Activated T-cell treated with anti-CD3 and anti-CD28 coated beads, Interleukin-2, amount 50 U/mL, for 4 hours (primary cell): ENCODE measurements around the gene AUP1. TPM values are rescaled to one million over a fixed set of nuclear protein-coding genes. Genes with fewer than 3 reads are reported as not detected.
A peak's percentile ranks its signal among the peaks of the same experiment; 100 is the strongest.

ENCODE experiments used
- ATAC-seq, 2 donors: fragments of 200-7000 bp; cut with Tn5 transposase; one replicate each; pipeline ENCODE4 v1.10.0; 2021
- DNase-seq: peaks from one replicate; pipeline ENCODE4 v3.0.0-alpha.2; 2020
- H3K27me3 Mint-ChIP-seq: one replicate; pipeline ENCODE4 v1.8.0; 2021; ENCODE audit warnings: low read depth, mixed read lengths
- H3K36me3 Mint-ChIP-seq: one replicate; pipeline ENCODE4 v1.8.0; 2022; ENCODE audit warnings: mixed read lengths; ENCODE audit not compliant: insufficient read depth
- H3K4me1 Mint-ChIP-seq: one replicate; pipeline ENCODE4 v1.8.0; 2021; ENCODE audit warnings: low read depth, mixed read lengths
- H3K4me3 Mint-ChIP-seq: one replicate; pipeline ENCODE4 v1.8.0; 2021; ENCODE audit warnings: mild to moderate bottlenecking, moderate library complexity, mixed read lengths
- H3K9me3 Mint-ChIP-seq: one replicate; pipeline ENCODE4 v1.8.0; 2021; ENCODE audit warnings: mixed read lengths
- total RNA-seq, 3 donors: library from RNA; stranded (reverse); gene quantifications; one replicate each; pipeline ENCODE4 v1.2.1, GENCODE V29; 2021

Gene AUP1
- total RNA-seq, 3 donors from 2014 or later, result 200 to 204 (median 203) TPM

DNA sequence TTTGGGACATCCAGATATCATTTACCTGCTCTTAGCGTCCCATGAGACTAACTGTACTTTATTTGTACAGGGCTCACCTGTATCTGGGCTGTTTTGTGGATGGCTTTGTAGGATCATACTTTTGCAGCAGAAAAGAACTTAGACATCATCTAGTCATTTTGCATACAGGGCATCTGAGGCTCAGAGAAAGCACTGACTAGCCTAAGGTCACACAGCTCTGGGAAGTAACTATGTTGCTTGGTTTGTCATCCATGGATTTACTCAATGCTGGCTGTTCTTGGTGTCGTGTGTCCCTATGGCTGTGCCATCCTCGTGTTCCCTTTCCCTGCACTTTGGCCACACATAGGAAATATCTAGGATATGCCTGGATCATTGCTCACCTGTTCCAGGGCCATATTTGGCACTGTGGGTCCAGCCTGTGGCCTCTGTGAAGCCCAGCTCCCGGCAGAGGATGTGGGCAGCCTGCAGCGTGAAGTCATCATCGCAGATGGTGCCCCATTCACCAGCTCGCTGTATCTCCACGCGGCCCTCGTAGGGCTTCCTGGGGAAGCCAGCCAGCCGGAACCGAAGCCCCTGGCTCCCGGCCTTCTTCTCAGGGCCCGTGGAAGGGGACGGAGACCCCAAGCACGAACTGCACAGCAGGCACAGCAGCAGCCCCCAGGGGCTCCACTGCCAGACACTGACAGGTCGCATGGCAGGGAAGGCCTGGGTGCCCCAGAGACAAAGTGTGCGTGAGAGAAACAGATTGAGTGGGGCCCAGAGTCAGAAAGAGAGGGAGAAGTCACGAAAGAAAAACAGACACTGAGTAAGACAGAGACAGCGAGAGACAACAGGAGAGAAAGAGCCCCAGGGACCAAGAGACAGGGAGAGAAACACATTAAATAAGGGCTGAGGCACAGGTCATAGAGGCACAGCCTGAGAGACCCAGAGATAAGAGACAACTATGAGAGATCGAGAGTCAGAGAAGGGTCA is 22.7 kb upstream of the AUP1 start:
- H3K4me1 Mint-ChIP-seq, result peaks cover 10% of the 10 kb centered on the region
- peaks cover 39% of the 10 kb centered on the region for H3K27me3 Mint-ChIP-seq
- no peaks in the 10 kb centered on the region for H3K9me3 Mint-ChIP-seq
- no peak for DNase-seq
- ATAC-seq, result no peak
- H3K4me3 Mint-ChIP-seq, result peak overlapping the region; percentile 29
- H3K36me3 Mint-ChIP-seq, result no peaks in the 10 kb centered on the region

DNA sequence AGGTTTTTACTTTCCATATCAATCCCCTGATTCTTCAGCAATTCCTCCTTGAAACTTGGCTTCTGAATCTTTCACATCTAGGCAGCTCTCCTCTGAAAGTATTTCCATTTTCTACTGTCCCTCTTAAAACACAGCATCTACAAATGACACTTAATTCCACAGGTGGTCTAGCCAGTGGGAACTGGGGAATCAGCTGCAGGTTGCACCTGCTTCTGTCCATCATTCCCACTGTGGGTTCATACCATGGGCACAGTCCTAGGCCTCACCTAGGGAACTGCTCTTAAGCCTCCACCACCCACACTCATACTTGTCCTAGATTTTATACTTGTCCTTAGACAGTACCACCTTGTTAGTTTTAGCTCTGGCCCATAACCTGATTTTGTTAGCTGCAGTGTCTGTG is 22.0 kb upstream of the AUP1 start:
- Mint-ChIP-seq H3K4me1 (peaks cover 10% of the 10 kb centered on the region), H3K36me3 (no peaks in the 10 kb centered on the region), H3K9me3 (no peaks in the 10 kb centered on the region), H3K27me3 (peaks cover 41% of the 10 kb centered on the region), H3K4me3 (no peak overlapping the region)
- ATAC-seq (no peak), DNase-seq (no peak)

DNA sequence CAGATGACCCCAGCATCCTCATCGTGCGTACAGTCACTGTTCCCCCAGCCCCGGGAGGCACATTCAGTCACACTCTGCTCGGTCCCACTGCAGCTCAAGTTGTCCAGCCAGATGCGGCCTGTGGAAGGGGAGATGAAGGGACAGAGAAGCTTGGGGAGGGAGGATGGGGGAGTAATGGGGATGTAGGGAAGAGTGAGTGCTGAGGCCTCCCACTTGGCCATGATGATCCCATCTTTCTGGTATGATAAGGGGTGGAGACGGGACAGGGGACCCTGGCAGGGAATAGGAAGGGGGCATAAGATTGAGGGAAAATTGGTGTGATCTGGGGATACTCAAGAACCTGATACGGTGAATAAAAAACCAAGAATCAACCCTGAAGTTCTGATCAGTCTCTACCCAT is 20.7 kb upstream of the AUP1 start:
- DNase-seq (no peak), ATAC-seq (no peak)
- peaks cover 45% of the 10 kb centered on the region for H3K27me3 Mint-ChIP-seq
- H3K4me3 Mint-ChIP-seq, result peak overlapping the region; percentile 11
- H3K4me1 Mint-ChIP-seq, result peaks cover 7% of the 10 kb centered on the region
- no peaks in the 10 kb centered on the region for H3K9me3 Mint-ChIP-seq
- H3K36me3 Mint-ChIP-seq, result no peaks in the 10 kb centered on the region

DNA sequence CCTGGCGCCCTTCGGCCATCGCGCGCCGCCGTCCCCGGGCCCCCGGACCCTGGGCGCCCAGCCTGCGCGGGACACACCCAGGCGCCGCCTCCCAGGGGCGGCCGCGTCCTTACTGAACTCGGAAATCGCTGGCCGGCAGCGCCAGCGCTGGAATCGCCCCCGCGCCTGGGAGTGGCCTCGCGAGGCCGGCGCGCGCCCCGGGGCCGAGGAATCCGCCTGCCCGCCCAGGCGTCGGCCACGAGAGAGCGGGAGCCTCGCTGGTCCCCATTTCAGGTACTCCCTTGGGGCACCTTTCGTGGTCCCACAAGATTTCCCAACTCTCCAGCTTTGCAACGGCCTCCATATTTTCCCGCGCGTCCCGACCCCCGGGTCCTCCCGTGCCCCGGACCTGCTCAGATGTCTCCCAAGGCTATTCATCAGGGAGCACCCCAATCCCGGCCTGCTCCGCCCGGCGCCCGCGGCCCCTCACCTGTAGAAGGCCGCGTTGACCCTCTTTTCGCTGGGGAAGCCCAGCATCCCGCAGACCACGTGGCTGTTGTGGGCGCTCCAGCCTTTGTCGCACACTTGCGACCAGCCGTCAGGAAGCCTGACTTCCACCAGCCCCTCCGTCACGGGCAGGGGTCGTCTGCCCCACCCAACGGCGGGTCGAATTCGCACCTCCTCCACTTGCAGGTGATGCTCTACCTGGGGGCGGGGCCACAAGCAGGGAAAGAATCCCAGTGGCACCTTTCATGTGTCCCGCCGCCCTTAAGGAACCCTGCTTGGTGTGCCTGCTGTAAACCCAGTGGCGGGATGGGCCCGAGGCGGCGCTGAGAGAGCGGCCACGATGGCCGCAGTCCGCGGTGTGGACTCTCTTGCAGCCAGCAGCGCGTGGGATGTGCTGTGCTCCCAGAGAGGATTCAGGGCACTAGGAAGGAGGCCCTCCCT is 19.7 kb upstream of the AUP1 start:
- peaks cover 45% of the 10 kb centered on the region for H3K27me3 Mint-ChIP-seq
- H3K4me3 Mint-ChIP-seq, result peak overlapping the region; percentile 65
- DNase-seq (no peak), ATAC-seq (peak; percentile 60 to 70)
- peaks cover 7% of the 10 kb centered on the region for H3K4me1 Mint-ChIP-seq
- no peaks in the 10 kb centered on the region for H3K9me3 Mint-ChIP-seq
- no peaks in the 10 kb centered on the region for H3K36me3 Mint-ChIP-seq

DNA sequence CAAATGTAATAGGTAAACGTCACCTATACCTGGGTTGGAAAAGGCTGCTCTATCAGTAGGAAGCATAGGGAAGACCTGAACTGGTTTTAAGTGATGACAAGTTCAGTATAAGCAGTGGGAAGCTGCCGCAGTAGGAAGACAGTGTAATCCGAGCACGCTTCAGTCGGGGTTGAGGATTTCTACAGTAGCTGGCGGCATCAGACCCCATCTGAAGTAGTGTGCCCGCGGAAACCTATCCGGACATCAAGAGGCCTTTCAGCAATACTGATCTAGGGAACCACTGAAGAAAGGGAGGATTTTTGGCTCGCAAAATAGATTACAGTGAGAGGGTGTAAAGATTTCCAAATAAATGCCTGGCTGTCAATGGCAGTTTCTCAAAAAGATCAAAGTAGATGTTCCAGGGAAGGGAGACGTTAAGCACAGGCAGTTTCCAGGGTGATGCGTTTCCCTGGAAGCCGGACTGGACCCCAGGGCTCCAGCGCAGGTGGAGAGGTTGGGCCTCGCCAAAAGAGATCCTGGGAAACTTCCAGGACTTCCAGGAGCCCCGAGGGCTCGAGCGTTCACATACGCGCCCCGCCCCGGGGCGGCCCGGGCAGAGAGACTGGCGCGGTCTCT is 18.9 kb upstream of the AUP1 start:
- H3K9me3 Mint-ChIP-seq, result no peaks in the 10 kb centered on the region
- DNase-seq, result no peak
- ATAC-seq, result no peak
- peaks cover 45% of the 10 kb centered on the region for H3K27me3 Mint-ChIP-seq
- peak overlapping the region; percentile 60 for H3K4me3 Mint-ChIP-seq
- H3K4me1 Mint-ChIP-seq, result peaks cover 5% of the 10 kb centered on the region
- H3K36me3 Mint-ChIP-seq, result no peaks in the 10 kb centered on the region

DNA sequence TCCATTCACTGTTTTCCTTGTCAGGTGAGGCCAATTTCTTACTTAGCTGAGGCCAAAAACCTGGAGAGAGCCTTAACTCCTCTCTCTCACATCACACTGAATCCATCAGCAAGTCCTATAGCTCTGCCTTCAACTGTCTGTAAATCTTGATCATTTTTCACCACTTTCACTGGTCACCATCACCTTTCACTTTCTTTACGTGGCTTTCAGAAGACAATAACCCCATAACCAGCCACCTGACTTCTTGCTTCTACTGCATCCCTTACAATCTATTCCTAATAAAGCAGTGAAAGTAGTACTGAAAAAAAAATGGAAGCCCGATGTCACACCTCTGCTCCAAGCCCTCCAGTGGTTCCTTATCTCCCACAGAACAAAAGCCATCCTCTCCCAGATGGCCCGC is 16.5 kb upstream of the AUP1 start:
- Mint-ChIP-seq H3K4me1 (peaks cover 5% of the 10 kb centered on the region), H3K36me3 (no peaks in the 10 kb centered on the region), H3K4me3 (no peak overlapping the region), H3K27me3 (peaks cover 45% of the 10 kb centered on the region), H3K9me3 (no peaks in the 10 kb centered on the region)
- no peak for ATAC-seq
- DNase-seq, result no peak

DNA sequence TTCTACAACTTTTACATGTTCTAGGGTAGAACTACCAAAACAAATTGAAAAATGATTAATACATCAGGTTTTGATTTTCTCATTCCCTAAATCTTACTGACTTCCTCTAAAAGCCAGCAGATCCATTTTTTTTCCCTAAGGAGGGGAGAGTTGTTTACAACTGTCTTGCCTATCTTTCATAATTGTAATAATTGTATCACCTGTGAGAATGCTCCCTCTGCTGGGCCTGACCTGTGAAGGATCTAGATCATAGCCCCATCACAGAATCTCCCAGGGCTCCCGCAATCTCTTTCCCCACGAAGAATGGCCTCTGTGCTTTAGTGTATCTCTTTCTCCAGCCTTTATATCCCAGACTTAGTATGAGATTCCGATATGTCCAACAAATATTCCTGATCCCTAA is 15.1 kb upstream of the AUP1 start:
- no peaks in the 10 kb centered on the region for H3K36me3 Mint-ChIP-seq
- H3K27me3 Mint-ChIP-seq, result peaks cover 40% of the 10 kb centered on the region
- no peak overlapping the region for H3K4me3 Mint-ChIP-seq
- DNase-seq, result no peak
- peaks cover 5% of the 10 kb centered on the region for H3K4me1 Mint-ChIP-seq
- ATAC-seq, result no peak
- no peaks in the 10 kb centered on the region for H3K9me3 Mint-ChIP-seq

DNA sequence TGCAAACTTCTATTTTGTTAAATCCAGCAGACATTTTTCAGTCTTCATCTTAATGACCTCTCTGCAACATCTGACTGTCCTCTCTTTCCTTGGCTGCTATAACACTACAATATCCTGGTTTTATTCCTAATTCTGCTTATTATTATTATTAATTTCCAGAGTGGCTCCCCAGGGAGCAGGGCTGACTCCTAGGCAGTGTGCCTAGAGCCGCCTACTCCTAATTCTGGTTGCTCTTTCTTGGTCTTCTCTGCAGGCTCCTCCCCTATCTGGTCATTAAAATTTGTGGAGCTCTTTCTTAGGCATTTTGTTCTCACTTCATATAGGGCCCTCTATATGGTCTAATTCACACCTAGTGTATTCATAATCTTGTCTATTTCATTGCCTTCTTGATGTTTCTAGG is 13.5 kb upstream of the AUP1 start:
- ATAC-seq (no peak), DNase-seq (no peak)
- Mint-ChIP-seq H3K27me3 (peaks cover 43% of the 10 kb centered on the region), H3K4me3 (no peak overlapping the region), H3K4me1 (no peaks in the 10 kb centered on the region), H3K36me3 (no peaks in the 10 kb centered on the region), H3K9me3 (no peaks in the 10 kb centered on the region)

DNA sequence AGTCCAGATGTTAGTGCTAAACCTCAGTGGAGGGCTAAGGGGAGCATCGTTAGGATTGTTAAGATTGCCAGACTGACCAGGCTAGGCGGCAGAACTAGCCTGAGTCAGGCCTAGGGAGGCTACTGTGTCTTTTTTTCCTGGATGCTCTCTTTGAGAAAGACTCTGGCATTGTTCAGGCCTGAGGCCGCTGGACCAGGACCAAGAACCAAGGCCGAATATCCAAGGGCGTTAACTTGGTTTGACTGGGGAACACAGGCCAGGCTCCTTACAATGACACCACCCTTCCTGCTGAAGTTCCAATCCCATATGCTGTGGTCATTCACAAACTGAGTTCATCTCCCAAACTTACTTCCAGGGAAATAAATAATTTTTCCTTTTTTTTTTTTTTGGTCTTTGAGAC is 10.8 kb upstream of the AUP1 start:
- H3K27me3 Mint-ChIP-seq, result peaks cover 37% of the 10 kb centered on the region
- no peak overlapping the region for H3K4me3 Mint-ChIP-seq
- no peaks in the 10 kb centered on the region for H3K36me3 Mint-ChIP-seq
- no peaks in the 10 kb centered on the region for H3K9me3 Mint-ChIP-seq
- no peaks in the 10 kb centered on the region for H3K4me1 Mint-ChIP-seq
- ATAC-seq, result no peak
- DNase-seq, result no peak

DNA sequence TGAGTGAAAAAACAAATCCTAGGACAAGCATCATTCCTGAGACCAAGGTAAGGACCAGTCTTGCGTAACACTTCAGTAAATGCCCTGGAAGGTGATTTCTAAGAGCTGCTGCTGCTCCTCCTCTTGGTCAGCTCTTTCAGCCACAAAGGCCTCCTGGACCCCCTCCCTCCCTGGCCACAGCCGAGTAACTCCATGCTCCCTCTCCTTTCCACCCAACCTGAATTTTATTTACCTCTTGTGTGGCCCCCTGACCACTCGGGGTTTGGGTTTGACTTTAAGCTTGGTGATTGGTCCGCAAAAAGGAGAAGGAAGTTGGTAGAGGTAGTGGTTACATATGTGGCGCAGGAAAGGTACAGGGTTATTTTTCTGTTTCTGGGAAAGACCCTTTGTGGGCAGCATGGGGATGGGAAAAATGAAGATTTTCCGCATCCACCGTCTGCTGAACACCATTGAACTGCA is 9.4 kb upstream of the AUP1 start:
- H3K4me3 Mint-ChIP-seq, result no peak overlapping the region

DNA sequence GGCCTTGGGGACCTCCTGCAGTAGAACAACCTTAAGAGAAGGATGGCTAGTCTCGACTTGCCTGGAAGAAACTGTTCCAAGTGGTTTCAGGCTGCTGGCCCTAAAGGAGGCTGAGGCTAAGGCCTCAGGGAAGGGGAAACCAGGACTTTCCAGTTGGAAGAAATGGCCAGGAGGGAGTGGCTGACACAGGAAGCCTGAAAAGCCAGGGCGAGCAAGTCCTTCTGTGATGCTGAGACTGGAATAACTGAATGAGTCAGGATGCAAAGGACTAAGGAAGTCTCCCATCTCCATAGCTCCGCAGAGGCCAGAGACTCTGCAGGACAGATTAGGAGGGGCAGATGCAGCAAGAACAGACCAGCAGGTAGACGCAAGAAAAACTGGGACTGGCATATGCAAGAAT is 7.6 kb upstream of the AUP1 start:
- Mint-ChIP-seq H3K36me3 (peaks cover 7% of the 10 kb centered on the region), H3K4me3 (no peak overlapping the region), H3K4me1 (peaks cover 2% of the 10 kb centered on the region), H3K9me3 (no peaks in the 10 kb centered on the region), H3K27me3 (peaks cover 29% of the 10 kb centered on the region)
- DNase-seq, result no peak
- no peak for ATAC-seq

More for the DNA sequence above, 9.4 kb upstream of the AUP1 start:
- peaks cover 37% of the 10 kb centered on the region for H3K27me3 Mint-ChIP-seq
- DNase-seq, result no peak
- no peaks in the 10 kb centered on the region for H3K9me3 Mint-ChIP-seq
- ATAC-seq, result no peak
- H3K36me3 Mint-ChIP-seq, result no peaks in the 10 kb centered on the region
- H3K4me1 Mint-ChIP-seq, result no peaks in the 10 kb centered on the region

DNA sequence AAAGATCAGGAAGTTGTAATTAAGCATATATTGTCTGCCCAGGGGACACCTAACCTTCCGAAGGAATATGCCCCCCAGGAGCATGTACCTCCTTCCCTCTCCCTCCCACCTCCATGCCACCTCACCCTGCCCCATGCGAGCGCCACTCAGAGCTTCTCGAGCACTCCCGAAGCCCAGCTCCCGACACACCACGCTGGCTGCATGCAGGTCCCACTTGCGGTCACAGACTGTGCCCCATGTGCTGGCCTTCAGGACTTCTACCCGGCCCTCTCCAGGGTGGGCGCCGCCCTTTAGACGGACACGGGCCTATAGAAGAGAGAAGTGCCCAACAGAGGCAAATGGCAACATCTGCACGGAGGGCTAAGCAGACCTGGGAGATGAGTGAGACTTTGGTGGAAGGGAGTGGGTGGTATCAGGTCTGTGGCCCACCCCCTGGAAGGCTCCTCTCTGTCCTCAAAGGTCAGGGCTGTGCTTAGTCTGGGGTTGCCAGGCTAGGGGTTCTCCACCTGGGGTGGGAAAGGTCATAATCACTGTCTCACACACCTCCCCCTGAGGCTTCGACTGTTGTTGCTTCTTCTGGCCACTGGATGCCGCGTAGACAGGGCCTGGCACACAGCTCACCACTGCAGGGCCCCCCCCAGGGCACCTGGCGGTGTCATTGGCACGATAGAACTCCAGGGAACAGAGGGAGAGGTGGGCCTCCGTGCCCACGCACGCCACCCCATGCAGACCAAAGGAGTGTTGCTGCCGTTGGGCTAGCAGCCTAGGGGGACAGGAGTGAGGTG is 6.9 kb upstream of the AUP1 start:
- no peak overlapping the region for H3K4me3 Mint-ChIP-seq
- DNase-seq, result no peak
- H3K36me3 Mint-ChIP-seq, result peaks cover 8% of the 10 kb centered on the region
- H3K27me3 Mint-ChIP-seq, result peaks cover 27% of the 10 kb centered on the region
- H3K9me3 Mint-ChIP-seq, result no peaks in the 10 kb centered on the region
- H3K4me1 Mint-ChIP-seq, result peaks cover 9% of the 10 kb centered on the region
- ATAC-seq, result no peak

DNA sequence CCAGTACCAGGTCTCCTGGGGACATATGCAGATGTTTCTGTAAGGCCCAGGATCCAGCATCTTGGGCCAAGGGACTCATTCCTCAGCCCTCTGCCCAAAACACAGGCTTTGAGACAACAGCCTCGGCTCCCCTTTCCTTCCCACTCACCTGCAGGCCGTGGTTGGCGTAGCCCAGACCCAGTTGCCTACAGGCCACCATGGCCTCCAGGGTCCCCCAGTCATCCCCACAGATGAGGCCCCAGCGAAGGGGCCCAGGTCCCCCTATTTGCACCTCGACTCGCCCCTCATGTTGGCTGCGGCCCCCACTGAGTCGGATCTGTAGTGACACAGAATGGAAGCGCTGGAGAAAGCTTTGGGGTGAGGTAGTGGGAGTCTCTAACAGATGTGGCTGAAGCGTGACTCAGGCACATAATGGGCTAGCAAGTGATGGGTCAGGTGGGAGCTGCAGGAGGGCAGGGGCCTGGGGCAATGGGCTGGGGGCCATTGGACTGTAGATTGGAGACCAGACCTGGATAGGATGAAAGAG is 6.0 kb upstream of the AUP1 start:
- no peak for DNase-seq
- no peak for ATAC-seq
- H3K27me3 Mint-ChIP-seq, result peaks cover 23% of the 10 kb centered on the region
- no peak overlapping the region for H3K4me3 Mint-ChIP-seq
- peaks cover 12% of the 10 kb centered on the region for H3K36me3 Mint-ChIP-seq
- peaks cover 18% of the 10 kb centered on the region for H3K4me1 Mint-ChIP-seq
- no peaks in the 10 kb centered on the region for H3K9me3 Mint-ChIP-seq
